ENCODE data around the gene FAM184A. TPM values are rescaled to one million over a fixed set of nuclear protein-coding genes. Genes with fewer than 3 reads are reported as not detected.
A peak's percentile ranks its signal among the peaks of the same experiment; 100 is the strongest.

FAM184A gene
- total RNA-seq, 1 donor from 2014 or later, result 3.7 TPM

DNA sequence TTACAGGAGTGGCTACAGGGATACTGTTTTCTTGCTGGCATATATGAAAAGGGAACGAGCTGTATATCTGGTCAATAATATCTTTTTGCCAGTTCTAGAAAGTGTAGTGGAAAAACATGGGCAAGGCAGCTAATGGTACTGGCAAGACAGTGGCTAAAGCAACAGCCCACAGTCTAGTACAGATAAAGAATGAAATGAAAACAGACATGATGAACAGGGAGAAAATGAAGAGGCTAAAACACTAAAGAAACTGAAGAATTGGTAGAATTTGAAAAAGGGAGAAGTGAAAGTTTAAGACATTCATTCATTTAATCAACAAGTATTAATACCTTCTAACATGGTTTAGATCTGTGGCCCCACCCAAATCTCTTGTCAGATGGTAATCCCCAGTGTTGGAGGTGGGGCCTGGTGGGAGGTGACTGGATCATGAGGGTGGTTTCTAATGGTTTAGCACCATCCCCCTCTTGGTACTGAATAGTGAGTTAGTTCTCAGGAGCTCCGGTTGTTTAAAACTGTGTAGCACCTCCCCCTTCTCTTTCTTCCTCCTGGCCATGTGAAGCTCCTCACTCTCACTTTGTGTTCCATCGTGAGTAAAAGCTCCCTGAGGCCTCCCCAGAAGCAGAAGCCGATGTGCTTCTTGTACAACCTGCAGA lies 18.1 kb downstream of the FAM184A start:
- no peak for DNase-seq

- DNase-seq, result no peak
Measured at GRCh38 chr6:119055069-119055468, 23.4 kb downstream of the FAM184A start.

DNA sequence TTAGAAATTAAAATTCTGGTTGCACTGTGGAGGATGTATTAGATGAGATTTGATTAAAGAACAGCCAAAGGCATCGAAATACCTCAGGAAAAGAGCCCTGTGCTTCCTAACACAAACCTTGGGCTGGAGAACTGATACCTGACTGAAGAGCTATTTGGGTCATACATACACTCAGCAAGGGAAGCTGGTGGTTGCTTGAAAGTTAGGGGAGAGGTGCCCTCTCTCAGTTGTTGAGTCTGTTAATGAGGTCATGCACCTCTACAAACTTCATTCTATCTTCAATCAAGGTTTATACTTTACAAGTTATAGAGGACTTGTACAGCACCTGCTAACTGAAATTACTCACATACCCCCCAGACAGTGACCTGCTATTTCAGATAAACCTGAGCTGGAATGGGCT lies 25.5 kb downstream of the FAM184A start:
- DNase-seq, result no peak

- no peak for DNase-seq
Measured at GRCh38 chr6:119052292-119052889, 26.1 kb downstream of the FAM184A start.

DNA sequence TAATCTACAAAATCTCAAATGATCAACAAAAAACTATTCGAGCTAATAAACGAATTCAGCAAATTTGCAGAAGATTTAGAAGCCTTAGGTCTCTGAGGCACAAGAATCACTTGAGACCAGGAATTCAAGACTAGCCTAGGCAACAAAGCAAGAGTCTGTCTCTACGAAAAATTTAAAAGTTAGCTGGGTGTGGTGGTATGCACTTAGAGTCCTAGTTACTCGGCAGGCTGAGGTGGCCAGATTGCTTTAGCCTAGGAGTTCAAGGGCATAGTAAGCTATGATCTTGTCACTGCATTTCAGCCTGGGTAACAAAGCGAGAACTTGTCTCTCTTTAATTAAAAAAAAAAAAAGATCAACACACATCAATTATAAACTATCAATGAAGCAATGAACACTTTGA lies 34.2 kb downstream of the FAM184A start:
- no peak for DNase-seq

DNA sequence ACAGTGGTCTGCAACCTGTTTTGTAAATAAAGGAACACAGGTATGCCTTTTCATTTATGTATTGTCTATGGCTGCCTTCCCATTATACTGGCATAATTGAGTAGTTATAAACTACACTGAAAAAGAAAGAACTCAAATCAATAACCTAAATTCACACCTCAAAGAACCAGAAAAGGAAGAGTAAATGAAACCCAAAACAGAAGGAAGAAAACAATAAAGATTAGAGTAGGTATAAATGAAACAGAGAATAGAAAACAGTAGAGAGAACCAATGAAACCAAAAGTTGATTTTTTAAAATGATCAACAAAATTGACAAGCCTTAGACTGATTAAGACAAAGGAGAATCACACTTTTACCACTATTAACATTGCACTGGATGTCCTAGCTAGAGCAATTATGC lies 34.7 kb downstream of the FAM184A start:
- DNase-seq, result no peak

- DNase-seq, result no peak
Measured at GRCh38 chr6:119043265-119043664, 35.2 kb downstream of the FAM184A start.

DNA sequence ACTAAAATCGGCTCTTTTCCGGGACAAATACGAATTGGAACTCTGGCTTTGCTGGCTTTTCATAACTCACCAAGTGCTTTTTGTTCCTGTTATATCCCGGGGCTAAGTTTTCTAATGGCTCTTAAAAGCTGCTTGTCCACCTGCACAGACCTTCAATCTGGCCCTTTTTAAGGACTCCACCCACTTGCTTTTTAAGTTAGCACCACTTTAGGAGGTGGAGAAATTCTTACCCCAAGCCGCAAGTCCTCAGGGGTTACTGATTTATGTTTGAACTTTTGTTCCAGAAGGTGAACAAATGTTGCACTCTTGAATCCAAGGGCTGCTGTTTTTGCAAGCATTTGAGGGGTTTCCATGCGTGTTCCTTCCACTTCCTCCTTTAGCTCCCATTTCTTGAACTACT lies 37.8 kb downstream of the FAM184A start:
- DNase-seq, result no peak

DNA sequence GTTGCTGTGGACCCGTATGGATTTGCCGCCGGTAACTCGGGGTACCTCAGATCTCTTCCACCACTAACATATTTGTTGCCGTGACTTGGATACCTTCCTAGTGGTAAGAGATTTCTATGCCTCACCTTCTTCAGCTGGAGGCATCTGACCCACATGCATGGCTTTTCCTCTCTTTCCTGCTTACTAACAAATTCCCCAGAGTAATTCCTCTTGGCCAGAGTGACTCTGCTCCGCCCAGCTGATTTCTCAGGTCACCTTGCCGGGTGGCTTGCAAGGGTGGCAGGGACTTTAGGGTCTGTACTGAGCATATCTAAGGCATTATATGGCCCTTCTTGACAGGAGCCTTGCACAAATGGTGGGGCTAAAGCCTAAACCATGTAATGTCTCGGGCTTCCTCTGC lies 38.2 kb downstream of the FAM184A start:
- no peak for DNase-seq

DNA sequence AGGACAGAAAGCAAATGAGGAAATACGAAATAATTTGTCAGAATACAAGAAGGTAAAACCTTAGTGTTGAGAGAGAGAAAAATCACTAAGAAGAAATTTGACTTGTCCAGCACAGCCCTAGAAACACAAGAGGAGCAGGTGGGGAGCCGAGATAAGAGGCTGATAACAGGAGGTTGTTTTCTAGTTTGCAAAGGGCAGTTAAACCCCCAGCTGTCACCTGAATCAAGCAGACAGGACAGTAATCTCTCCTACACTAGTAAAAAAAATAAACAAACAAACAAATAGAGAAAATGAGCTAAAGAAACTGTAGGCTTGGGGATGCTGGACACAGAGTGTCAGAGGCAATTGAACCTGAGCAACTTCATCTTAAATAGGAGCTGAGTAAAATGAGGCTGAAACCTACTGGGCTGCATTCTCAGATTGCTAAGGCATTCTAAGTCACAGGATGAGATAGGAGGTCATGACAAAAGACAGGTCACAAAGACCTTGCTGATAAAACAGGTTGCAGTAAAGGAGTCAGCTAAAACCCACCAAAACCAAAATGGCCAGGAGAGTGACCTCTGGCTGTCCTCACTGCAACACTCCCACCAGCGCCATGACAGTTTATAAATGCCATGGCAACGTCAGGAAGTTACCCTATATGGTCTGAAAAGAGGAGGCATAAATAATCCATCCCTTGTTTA lies 40.4 kb downstream of the FAM184A start:
- DNase-seq, result no peak

DNA sequence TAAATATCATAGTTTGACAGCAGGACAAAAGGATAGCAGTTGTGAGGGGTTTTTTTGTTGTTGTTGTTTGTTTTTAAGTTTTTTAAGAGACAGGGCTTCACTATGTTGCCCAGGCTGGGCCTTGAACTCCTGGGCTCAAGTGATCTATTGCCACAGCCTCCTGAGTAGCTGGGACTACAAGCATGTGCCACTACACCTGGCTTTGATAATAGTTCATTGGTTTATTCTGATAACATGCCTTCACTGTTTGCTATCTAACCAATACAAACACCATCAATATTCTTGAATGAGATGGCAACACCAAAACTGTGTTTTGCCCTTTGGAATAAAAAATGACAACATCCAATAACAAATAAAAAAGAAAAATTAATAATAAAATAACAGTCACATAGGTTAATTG lies 41.2 kb downstream of the FAM184A start:
- DNase-seq, result no peak

DNA sequence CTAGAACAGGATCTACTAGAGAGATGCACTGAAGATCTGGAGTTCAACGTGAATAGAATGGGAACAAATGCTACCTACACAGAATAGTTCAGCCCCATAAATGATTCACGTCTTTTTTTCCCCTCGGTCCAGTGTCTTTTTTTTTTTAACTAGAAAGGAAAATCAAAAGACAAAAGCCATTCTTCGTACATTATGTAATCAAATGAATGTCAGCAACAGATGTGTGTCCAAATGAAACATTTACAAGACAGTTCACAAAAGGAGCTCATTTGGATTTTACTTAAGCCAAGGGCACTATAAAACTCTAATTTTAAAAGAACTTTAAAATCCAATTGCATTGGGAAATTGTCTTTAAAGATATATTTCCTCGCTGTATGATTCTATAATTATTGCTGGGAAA lies 42.4 kb downstream of the FAM184A start:
- DNase-seq, result peak; percentile 0

DNA sequence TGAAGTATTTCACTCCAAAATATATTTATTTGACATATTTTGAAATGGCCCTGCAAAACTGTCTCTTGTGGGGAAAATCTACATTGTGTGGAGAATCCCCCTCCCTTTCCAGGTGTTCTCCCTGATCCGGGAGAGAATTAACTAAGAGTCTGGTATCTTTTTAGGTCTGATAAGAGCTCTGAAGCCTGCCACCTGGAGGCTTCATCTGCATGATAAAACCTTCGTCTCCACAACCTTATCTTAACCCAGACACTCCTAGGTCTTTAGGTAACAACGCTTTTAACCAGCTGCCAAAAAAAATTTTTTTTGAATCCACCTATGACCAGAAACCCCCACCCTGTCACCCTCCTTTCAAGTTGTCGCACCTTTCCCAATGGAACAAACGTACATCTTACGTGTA lies 43.0 kb downstream of the FAM184A start:
- no peak for DNase-seq

DNA sequence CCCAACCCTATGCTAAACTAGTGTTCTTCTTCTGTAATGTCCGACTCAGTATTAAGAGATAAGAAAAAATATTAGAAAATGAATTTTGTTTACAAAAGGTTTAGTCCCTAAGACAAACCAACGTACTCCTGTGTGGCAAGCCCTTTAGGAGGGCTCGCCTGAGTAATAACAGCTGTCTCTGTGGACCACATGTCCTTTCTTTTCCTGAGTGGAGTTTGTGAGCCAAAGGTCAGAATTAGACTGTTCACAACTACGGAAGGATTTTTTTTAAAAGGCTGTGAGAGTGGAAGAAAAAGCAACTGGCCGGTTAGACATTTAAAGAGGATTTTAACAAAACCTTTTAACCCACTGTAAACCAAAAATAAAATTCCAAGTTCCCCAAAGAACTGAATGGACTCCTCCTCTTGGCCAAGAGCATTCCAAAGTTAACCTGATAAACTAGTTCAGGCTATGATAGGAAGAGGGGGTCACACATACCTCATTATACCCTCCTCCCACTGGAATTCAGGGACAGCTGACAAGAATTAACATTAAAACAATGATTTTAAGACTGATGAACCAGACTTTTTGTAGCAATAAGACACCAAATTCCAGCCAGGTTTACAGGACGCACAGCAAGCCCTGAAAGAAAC lies 43.5 kb downstream of the FAM184A start:
- DNase-seq, result no peak

DNA sequence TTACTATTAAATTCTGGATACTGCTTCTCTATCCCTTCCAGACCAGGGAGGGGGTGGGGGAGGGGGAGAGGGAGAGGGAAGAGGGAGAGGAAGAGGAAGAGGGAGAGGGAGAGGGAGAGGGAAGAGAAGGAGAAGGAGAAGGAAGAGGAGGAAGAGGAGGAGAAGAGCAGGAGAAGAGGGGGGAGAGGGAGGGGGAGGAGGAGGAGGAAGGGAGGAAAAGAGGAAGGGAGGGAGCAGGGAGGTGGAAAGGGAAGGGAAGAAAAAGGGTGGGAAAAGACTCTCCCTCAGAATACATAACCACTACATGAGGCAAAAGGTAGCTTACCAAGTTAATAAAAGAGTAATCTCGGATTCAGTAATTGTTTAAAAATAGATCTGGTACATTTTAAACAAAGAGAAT lies 46.0 kb downstream of the FAM184A start:
- no peak for DNase-seq

DNA sequence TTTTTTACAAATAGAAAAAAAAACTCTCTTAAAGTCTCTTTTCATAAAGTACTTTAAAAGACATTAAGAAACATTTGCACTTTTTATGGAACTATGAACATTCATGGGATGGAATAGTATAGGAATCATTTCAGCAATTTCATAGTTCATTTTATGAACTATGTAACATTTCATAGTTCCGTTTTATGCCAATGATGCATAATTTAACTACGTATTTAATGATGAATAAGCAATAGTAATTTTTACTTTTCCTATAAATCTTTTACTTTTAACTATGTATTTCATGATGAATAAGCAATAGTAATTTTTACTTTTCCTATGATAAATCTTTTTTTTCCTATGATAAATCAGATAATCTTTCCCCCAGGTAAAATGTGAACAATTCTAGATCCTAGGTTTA lies 47.7 kb downstream of the FAM184A start:
- no peak for DNase-seq

DNA sequence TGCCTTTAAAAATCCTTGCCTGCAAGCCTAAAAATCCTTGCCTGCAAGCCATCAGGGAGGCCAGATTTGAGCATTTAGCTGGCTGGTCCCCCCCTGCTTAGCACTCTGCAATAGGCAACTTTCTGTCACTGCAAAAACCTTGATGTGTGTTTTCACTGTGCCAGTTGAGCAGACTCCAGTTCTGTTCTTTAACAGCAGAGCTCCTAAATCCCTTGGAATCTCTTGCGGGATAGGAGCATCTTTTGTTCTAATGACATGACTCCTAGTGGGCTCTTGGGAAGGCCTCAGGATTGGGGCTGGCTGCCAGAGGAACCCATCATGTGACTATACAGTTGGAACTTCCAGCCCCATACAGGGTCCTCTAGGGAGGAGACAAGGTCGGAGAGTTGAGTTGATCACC lies 50.4 kb downstream of the FAM184A start:
- DNase-seq, result no peak

- no peak for DNase-seq
Measured at GRCh38 chr6:119027465-119027864, 51.0 kb downstream of the FAM184A start.

GRCh38 chr6:119026822-119027221 lies 51.6 kb downstream of the FAM184A start:
- DNase-seq, result no peak

DNA sequence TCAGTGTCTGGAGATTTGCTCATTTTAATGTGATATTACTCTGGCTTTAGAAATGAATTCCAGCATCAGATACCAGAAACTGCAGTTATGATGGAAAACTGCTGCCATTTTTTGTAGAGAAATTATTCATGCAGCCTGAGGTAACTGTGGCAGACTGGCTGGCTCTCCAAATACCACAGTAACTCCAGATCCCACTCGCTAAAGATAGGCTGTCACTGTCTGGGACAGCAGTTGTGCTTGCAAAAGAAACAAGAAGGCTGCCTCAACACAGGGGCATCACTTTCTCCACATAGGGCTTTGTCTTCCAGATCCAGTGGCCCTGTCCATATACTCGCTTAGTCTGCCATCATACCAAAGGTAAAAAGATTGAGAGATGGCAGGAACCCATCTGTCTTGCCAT lies 52.7 kb downstream of the FAM184A start:
- DNase-seq, result no peak

- no peak for DNase-seq
Measured at GRCh38 chr6:119024111-119024510, 54.4 kb downstream of the FAM184A start.

DNA sequence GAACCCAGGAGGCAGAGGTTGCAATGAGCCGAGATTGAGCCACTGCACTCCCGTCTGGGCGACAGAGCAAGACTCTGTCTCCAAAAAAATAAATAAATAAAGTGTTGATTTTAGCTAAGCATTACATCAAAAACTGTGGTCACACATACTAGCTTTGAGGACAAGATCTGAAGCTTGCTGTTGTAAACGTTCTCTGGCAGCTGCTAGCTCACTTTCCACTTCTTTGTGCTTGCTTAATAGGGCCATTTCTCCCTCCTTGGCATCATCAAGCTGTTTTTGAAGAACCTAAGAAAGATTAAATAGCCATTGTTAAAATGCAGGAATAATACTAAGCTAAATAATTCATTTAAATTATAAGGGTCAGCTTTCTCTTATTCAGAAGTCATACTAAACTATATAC lies 55.7 kb downstream of the FAM184A start:
- no peak for DNase-seq

All from skin of body (tissue), 2 donors.